Measurements from ENCODE around the gene PIK3C2A. TPM values are rescaled to one million over a fixed set of nuclear protein-coding genes. Genes with fewer than 3 reads are reported as not detected.
"Not testable (repeated sequence)": the region's sequence is repeated elsewhere in the genome, so short reads cannot be mapped to it uniquely, and the experiment has no call there.

Gene PIK3C2A
- total RNA-seq, 2 donors from 2014 or later, result 22.3 to 40.4 TPM

- no peaks in the 10 kb centered on the region for H3K9me3 Mint-ChIP-seq
- no peaks in the 10 kb centered on the region for H3K36me3 Mint-ChIP-seq (ENCODE audit: low read depth)
- peaks cover 16% of the 10 kb centered on the region for H3K4me1 Mint-ChIP-seq
- H3K4me3 Mint-ChIP-seq, result peak overlapping the region; percentile 41
- ATAC-seq (replicated peaks), result no peak
- peak overlapping the region; percentile 34 for H3K27ac Mint-ChIP-seq
- H3K27me3 Mint-ChIP-seq, result peaks cover 7% of the 10 kb centered on the region
These were observed 21.8 kb upstream of the PIK3C2A start for GRCh38 chr11:17229481-17230152.

GRCh38 chr11:17228186-17228925 is 20.6 kb upstream of the PIK3C2A start:
- H3K9me3 Mint-ChIP-seq; ATAC-seq (replicated peaks); H3K4me3 Mint-ChIP-seq; H3K27me3 Mint-ChIP-seq; H3K27ac Mint-ChIP-seq; H3K36me3 Mint-ChIP-seq (ENCODE audit: low read depth): not testable (repeated sequence)
- H3K4me1 Mint-ChIP-seq, result peaks cover 16% of the 10 kb centered on the region

- H3K36me3 Mint-ChIP-seq (ENCODE audit: low read depth), result no peaks in the 10 kb centered on the region
These were observed 16.9 kb upstream of the PIK3C2A start for GRCh38 chr11:17224727-17225126.

GRCh38 chr11:17221968-17222367 is 14.2 kb upstream of the PIK3C2A start:
- Mint-ChIP-seq H3K27ac (no peak overlapping the region), H3K9me3 (no peaks in the 10 kb centered on the region), H3K4me3 (no peak overlapping the region), H3K4me1 (no peaks in the 10 kb centered on the region), H3K27me3 (peaks cover 6% of the 10 kb centered on the region), H3K36me3 (ENCODE audit: low read depth) (no peaks in the 10 kb centered on the region)
- no peak for ATAC-seq (replicated peaks)

More at GRCh38 chr11:17224727-17225126, 16.9 kb upstream of the PIK3C2A start:
- Mint-ChIP-seq H3K4me1 (no peaks in the 10 kb centered on the region), H3K27me3 (peaks cover 3% of the 10 kb centered on the region), H3K9me3 (no peaks in the 10 kb centered on the region), H3K27ac (no peak overlapping the region), H3K4me3 (no peak overlapping the region)
- no peak for ATAC-seq (replicated peaks)

- no peaks in the 10 kb centered on the region for H3K36me3 Mint-ChIP-seq (ENCODE audit: low read depth)
- no peak for ATAC-seq (replicated peaks)
- no peaks in the 10 kb centered on the region for H3K4me1 Mint-ChIP-seq
- H3K27ac Mint-ChIP-seq, result no peak overlapping the region
- H3K9me3 Mint-ChIP-seq, result no peaks in the 10 kb centered on the region
- H3K4me3 Mint-ChIP-seq, result no peak overlapping the region
- peaks cover 8% of the 10 kb centered on the region for H3K27me3 Mint-ChIP-seq
These were observed 11.2 kb upstream of the PIK3C2A start for GRCh38 chr11:17219016-17219415.

- Mint-ChIP-seq H3K9me3 (no peaks in the 10 kb centered on the region), H3K27ac (no peak overlapping the region), H3K4me1 (no peaks in the 10 kb centered on the region), H3K27me3 (peaks cover 8% of the 10 kb centered on the region), H3K36me3 (ENCODE audit: low read depth) (no peaks in the 10 kb centered on the region), H3K4me3 (no peak overlapping the region)
- ATAC-seq (replicated peaks), result no peak
These were observed 10.6 kb upstream of the PIK3C2A start for GRCh38 chr11:17218403-17218802.

- H3K36me3 Mint-ChIP-seq (ENCODE audit: low read depth), result no peaks in the 10 kb centered on the region
- H3K4me3 Mint-ChIP-seq, result no peak overlapping the region
- H3K27ac Mint-ChIP-seq, result no peak overlapping the region
- no peak for ATAC-seq (replicated peaks)
- no peaks in the 10 kb centered on the region for H3K9me3 Mint-ChIP-seq
- peaks cover 8% of the 10 kb centered on the region for H3K27me3 Mint-ChIP-seq
- no peaks in the 10 kb centered on the region for H3K4me1 Mint-ChIP-seq
These were observed 9.6 kb upstream of the PIK3C2A start for GRCh38 chr11:17217401-17217800.

- Mint-ChIP-seq H3K27ac (no peak overlapping the region), H3K4me1 (no peaks in the 10 kb centered on the region), H3K9me3 (no peaks in the 10 kb centered on the region), H3K27me3 (peaks cover 8% of the 10 kb centered on the region), H3K36me3 (ENCODE audit: low read depth) (no peaks in the 10 kb centered on the region), H3K4me3 (no peak overlapping the region)
- no peak for ATAC-seq (replicated peaks)
These were observed 6.6 kb upstream of the PIK3C2A start for GRCh38 chr11:17214338-17214737.

GRCh38 chr11:17211286-17211685 is 3.5 kb upstream of the PIK3C2A start:
- H3K27me3 Mint-ChIP-seq, result peaks cover under 1% of the 10 kb centered on the region
- ATAC-seq (replicated peaks), result no peak
- no peak overlapping the region for H3K27ac Mint-ChIP-seq
- peaks cover 18% of the 10 kb centered on the region for H3K4me1 Mint-ChIP-seq
- no peak overlapping the region for H3K4me3 Mint-ChIP-seq
- H3K36me3 Mint-ChIP-seq (ENCODE audit: low read depth), result no peaks in the 10 kb centered on the region
- no peaks in the 10 kb centered on the region for H3K9me3 Mint-ChIP-seq

GRCh38 chr11:17209939-17210245 is 2.1 kb upstream of the PIK3C2A start:
- Mint-ChIP-seq H3K27ac (peak overlapping the region; percentile 75), H3K27me3 (no peaks in the 10 kb centered on the region), H3K4me3 (peak overlapping the region; percentile 91), H3K36me3 (ENCODE audit: low read depth) (no peaks in the 10 kb centered on the region), H3K9me3 (no peaks in the 10 kb centered on the region), H3K4me1 (peaks cover 18% of the 10 kb centered on the region)
- no peak for ATAC-seq (replicated peaks)

- H3K36me3 Mint-ChIP-seq (ENCODE audit: low read depth), result peaks cover 10% of the 10 kb centered on the region
- peak; percentile 76 for ATAC-seq (replicated peaks)
- H3K9me3 Mint-ChIP-seq, result no peaks in the 10 kb centered on the region
- peaks cover 24% of the 10 kb centered on the region for H3K4me1 Mint-ChIP-seq
- peak overlapping the region; percentile 91 for H3K4me3 Mint-ChIP-seq
- no peaks in the 10 kb centered on the region for H3K27me3 Mint-ChIP-seq
- H3K27ac Mint-ChIP-seq, result peak overlapping the region; percentile 90
These were observed 642 bp upstream of the PIK3C2A start for GRCh38 chr11:17208257-17208999.

- H3K4me3 Mint-ChIP-seq, result peak overlapping the region; percentile 91
- no peak for ATAC-seq (replicated peaks)
- H3K27me3 Mint-ChIP-seq, result no peaks in the 10 kb centered on the region
- H3K9me3 Mint-ChIP-seq, result no peaks in the 10 kb centered on the region
- peaks cover 23% of the 10 kb centered on the region for H3K36me3 Mint-ChIP-seq (ENCODE audit: low read depth)
- peaks cover 27% of the 10 kb centered on the region for H3K4me1 Mint-ChIP-seq
- H3K27ac Mint-ChIP-seq, result peak overlapping the region; percentile 90
These were observed 1.3 kb downstream of the PIK3C2A start for GRCh38 chr11:17206463-17206862.

- no peaks in the 10 kb centered on the region for H3K9me3 Mint-ChIP-seq
These were observed 10.3 kb downstream of the PIK3C2A start for GRCh38 chr11:17197431-17197898.

GRCh38 chr11:17188675-17189074 is 19.1 kb downstream of the PIK3C2A start:
- H3K36me3 Mint-ChIP-seq (ENCODE audit: low read depth), result peaks cover 28% of the 10 kb centered on the region
- ATAC-seq (replicated peaks), result no peak
- no peak overlapping the region for H3K4me3 Mint-ChIP-seq

More at GRCh38 chr11:17197431-17197898, 10.3 kb downstream of the PIK3C2A start:
- no peak overlapping the region for H3K27ac Mint-ChIP-seq
- peaks cover 15% of the 10 kb centered on the region for H3K4me1 Mint-ChIP-seq
- H3K36me3 Mint-ChIP-seq (ENCODE audit: low read depth), result peaks cover 34% of the 10 kb centered on the region
- no peak overlapping the region for H3K4me3 Mint-ChIP-seq
- ATAC-seq (replicated peaks), result no peak
- H3K27me3 Mint-ChIP-seq, result no peaks in the 10 kb centered on the region

More at GRCh38 chr11:17188675-17189074, 19.1 kb downstream of the PIK3C2A start:
- no peaks in the 10 kb centered on the region for H3K27me3 Mint-ChIP-seq
- H3K4me1 Mint-ChIP-seq, result peaks cover 10% of the 10 kb centered on the region
- H3K27ac Mint-ChIP-seq, result no peak overlapping the region
- no peaks in the 10 kb centered on the region for H3K9me3 Mint-ChIP-seq

Data from activated T-helper 17 cell treated with anti-CD3 and anti-CD28 coated beads, Interleukin-2, amount 50 U/mL, for 72 hours (primary cell).